Retina (tissue), 1 donor: ENCODE data around the gene C8A.

ENCODE experiments used
- DNase-seq: peaks from one replicate; pipeline ENCODE4 v3.0.0-alpha.2; 2016

Gene C8A

GRCh38 chr1:56897150-56898004, 42.8 kb downstream of the C8A start:
- no peak for DNase-seq

DNA sequence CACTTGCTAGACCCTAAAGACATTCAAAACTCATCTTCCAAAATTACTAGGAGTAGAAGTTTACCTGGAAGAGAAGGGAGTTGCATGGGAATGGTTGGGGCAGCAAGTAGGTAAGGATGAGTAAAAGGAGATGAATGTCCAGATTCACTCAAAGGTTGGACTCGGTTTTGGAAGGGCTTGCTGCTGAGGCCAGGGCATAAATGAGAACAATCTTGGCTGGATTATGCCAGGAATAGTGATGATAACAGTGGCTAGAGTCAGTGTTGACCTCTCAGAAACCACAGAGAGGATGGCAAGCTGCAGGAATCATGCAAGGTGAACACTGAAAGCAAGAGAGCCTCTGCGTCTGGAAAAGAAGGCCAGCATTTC, 43.4 kb downstream of the C8A start:
- DNase-seq: no peak

- DNase-seq: no peak
Observed at GRCh38 chr1:56898879-56899278, 44.3 kb downstream of the C8A start.

- no peak for DNase-seq
Observed at GRCh38 chr1:56901716-56902115, 47.1 kb downstream of the C8A start.

- DNase-seq: no peak
Observed at GRCh38 chr1:56903778-56904177, 49.2 kb downstream of the C8A start.

DNA sequence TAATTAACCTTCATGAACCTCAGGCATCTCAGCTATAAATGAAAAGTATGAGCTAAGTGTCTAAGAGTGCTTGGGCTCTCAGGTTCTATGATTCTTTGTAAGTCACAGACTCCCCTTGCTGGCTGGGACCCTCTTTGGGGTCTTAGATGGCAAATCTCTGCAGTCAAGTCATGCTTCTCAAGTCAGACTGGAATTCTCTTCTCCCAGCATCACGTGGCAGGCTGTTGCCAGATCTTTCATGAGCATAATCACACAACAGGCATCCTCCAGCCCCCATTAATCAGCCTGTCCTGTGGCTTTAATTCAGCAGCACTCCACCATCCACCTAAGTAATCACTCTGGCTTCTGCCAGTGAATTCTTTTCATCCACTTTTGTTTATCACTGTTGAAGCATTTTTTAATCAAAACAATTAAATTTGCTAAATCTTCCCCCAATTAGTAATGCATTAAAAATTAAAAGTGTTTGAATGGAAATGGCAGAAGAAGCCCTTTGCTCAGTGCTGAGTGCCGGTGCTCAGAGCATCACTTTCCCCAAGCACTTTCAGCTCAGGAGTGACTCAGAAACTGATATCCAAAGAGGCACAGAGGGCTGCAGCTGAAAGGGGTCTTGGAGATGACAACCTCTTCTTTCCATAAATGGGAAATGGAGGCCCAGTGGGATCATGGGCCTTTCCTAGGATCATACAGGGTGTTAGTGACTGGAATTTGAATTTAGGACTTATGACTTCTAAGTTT, 50.2 kb downstream of the C8A start:
- no peak for DNase-seq

DNA sequence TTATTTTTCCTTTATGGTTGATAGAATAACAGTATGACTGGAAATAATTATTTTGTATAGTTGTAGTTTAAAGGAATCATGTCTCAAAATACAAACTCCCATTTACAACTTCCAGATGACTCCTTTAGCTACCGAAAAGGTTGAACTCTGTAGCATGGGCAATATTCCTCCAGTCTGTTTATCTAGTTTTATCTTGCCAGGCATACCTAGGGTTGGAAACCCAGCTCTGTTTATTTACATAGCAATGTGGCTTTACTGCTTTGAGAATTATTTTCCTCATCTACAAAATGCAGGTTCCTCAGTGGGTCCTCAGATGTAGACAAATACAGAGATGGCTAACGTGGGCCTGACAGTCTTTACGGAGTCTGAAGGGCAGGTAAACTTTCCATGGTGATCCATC, 51.1 kb downstream of the C8A start:
- no peak for DNase-seq

- no peak for DNase-seq
Observed at GRCh38 chr1:56908619-56909221, 54.1 kb downstream of the C8A start.

- no peak for DNase-seq
Observed at GRCh38 chr1:56910441-56910985, 55.9 kb downstream of the C8A start.

DNA sequence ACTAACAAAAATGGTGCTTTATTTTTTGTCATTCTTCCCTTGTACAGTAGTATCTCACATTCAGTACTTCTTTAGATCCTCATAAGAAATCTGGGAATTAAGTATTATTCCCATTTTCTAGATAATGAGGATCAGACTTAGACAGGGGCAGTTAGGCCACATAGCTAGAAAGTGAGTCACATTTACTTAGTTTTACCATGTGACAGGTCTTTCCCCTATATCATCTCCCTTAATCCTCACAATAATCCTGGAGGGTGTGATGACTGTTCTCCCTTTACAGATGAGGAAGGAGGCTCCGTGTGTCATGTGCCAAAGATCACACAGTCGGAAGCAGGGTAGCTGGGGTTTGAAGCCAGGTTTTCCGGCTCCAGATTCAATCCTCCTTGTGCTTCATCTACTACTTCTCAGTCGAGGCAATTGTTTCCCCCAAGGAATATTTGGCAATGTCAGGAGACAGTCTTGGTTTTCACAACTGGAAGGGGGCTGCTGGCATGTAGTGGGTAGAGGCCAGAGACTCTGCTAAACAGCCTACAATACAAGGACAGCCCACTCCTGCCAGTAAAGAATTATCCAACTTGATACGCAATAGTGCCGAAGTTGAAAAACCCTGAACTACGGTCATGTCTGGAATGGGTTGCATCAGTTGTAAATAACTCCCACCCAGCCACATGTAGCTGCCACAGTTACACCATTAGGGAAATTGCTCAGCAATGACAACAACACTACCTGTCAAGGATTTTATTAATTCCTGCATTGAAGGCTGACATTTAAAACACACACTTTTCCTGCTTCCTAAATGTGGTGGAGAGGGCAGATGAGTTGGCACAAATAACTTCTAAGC, 56.7 kb downstream of the C8A start:
- DNase-seq: no peak

GRCh38 chr1:56912325-56912724, 57.7 kb downstream of the C8A start:
- DNase-seq: no peak

GRCh38 chr1:56915960-56916359, 61.4 kb downstream of the C8A start:
- DNase-seq: no peak

GRCh38 chr1:56916630-56917029, 62.0 kb downstream of the C8A start:
- no peak for DNase-seq

DNA sequence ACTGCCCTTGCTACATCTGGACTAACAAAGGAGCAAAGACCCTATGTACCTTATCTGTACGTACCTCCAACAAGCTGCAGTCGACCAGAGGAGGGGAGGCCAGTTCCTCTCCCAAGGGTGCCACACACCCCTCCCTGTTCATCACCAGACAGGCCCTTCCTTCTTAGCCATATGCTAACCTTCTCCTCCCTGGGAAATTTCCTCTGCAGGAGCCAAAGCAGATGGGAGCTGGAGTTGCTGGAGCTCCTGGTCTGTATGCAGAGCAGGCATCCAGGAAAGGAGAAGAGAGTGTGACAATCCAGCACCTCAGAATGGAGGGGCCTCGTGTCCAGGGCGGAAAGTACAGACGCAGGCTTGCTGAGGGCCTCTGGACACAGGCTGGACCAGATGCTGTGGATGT, 62.8 kb downstream of the C8A start:
- DNase-seq: no peak

GRCh38 chr1:56920591-56921001, 66.0 kb downstream of the C8A start:
- DNase-seq: no peak

DNA sequence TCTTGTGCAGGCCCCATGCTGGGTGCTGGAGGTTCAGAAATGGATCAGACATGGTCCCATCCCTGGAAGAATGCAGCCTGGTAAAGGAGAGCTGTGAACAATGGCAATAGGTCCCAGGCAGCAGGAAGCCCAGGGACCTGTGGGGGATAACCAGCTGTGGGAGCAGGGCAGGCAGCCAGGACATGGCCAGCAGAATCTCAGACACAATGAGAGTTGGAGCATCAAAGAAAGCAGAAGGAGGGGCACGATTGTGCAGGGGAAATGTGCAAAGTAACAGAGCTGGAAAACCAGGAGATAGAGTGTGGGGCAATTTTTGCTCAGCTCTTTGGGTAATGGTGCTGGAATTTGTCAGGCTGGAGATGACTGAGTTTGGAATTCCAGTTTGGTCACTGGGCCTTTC, 66.9 kb downstream of the C8A start:
- no peak for DNase-seq

GRCh38 chr1:56922070-56922469, 67.5 kb downstream of the C8A start:
- DNase-seq: no peak

DNA sequence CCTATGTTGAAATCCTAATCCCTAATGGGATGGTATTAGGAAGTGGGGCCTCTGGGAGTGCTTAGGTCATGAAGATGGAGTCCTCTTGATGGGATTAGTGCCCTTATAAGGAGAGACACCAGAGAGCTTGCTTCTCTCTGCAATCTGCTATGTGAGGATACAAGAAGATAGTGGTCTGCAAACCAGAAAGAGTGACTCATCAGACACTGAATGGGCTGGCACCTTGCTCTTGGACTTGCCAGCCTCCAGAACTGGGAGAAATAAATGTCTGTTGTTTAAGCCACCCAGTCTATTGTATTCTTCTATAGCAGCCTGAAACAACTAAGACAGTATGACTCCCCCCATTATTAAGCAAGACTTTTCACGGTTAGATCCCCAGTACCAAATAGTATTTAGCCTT, 67.9 kb downstream of the C8A start:
- DNase-seq: no peak

- no peak for DNase-seq
Observed at GRCh38 chr1:56923201-56923600, 68.6 kb downstream of the C8A start.

- DNase-seq: no peak
Observed at GRCh38 chr1:56924116-56924515, 69.5 kb downstream of the C8A start.

GRCh38 chr1:56925193-56925592, 70.6 kb downstream of the C8A start:
- no peak for DNase-seq

DNA sequence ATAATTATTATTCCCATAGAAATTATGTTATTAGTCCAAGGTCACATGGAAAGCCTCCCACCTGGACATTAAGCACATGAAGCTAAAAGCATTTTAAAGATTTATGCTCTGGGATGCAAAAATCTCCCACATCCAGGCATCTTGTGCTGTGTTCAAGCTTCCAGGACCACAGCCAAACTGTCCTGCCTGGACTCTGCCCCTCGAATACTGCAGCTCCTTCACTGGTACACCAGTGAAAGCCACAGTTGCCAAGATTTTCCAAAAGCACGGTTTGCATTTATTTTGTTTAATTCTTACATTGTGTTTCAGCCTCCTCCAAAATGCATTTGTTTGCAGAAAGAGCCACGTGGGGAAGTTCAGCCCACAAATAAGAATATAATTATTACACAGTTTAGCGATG, 72.6 kb downstream of the C8A start:
- no peak for DNase-seq

DNA sequence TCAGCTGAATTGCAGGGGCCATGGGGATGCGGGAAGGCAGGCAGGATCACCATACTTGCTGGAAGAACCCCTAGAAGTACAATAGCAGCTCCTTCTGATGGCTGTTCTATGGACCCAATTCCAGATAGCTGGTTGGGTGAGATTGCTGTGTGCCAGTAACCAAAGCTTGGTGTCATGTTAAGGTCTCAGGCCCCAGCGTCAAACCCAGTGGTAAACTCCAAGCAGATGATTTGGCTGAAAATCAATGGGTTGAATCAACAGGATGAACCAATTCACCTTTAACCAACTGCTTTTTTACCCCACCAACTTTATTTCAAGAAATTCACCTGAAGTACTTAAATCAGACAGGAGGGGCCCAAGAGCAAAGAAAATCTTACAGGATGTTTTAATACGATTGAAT, 73.4 kb downstream of the C8A start:
- DNase-seq: no peak
